H1 (cell line): ENCODE data around the gene FLNA. TPM values are rescaled to one million over a fixed set of nuclear protein-coding genes. Genes with fewer than 3 reads are reported as not detected.

ENCODE experiments used
- CTCF ChIA-PET: fragments of 300-600 bp; sonication (Branson Sonifier 250); formaldehyde crosslinking; loops from one replicate; lab custom pipeline; 2021; ENCODE audit not compliant: partially characterized antibody; lab: Charles Lee
- POLR2A ChIA-PET: fragments of 300-600 bp; sonication (Branson Sonifier 250); formaldehyde crosslinking; loops from one replicate; lab custom pipeline; 2021; ENCODE audit warnings: inconsistent platforms; ENCODE audit not compliant: partially characterized antibody; lab: Charles Lee
- DNase-seq, 2 experiments: peaks; one replicate each; pipeline versions ENCODE4 v3.0.0 to v3.0.0-alpha.2; 2010 to 2022; ENCODE audit warnings: low spot score in 2 of 2, low read depth in 1 of 2, mixed read lengths in 1 of 2
- FAIRE-seq: peaks from 2 replicates; lab custom pipeline; 2011; peaks lifted over from hg19 to GRCh38; lab: Jason Lieb, UNC
- H2AFZ ChIP-seq: 2 replicates; pipeline ENCODE4 v1.8.1; 2012; ENCODE audit warnings: low read length, inconsistent platforms
- H2AK5ac ChIP-seq: 2 replicates; pipeline ENCODE4 v1.6.1; 2013; ENCODE audit warnings: low read depth, low read length
- H2BK120ac ChIP-seq: replicated peaks from 2 replicates; pipeline ENCODE3; 2013; ENCODE audit warnings: low read depth, low read length, inconsistent platforms
- H2BK12ac ChIP-seq: 2 replicates; pipeline ENCODE4 v1.6.1; 2013; ENCODE audit warnings: low read depth, low read length
- H2BK15ac ChIP-seq: 2 replicates; pipeline ENCODE4 v1.6.1; 2013; ENCODE audit warnings: low read length
- H2BK20ac ChIP-seq: 2 replicates; pipeline ENCODE4 v1.6.1; 2013; ENCODE audit warnings: low read length
- H2BK5ac ChIP-seq: 2 replicates; pipeline ENCODE4 v1.6.1; 2013; ENCODE audit warnings: low read depth, low read length
- H3K14ac ChIP-seq: 2 replicates; pipeline ENCODE4 v1.6.1; 2013; ENCODE audit warnings: inconsistent platforms; ENCODE audit not compliant: insufficient read length
- H3K18ac ChIP-seq: 2 replicates; pipeline ENCODE4 v1.6.1; 2013; ENCODE audit warnings: low read length; ENCODE audit errors: extremely low read depth
- H3K23ac ChIP-seq: 2 replicates; pipeline ENCODE4 v1.6.1; 2013; ENCODE audit warnings: inconsistent platforms; ENCODE audit not compliant: insufficient read length
- H3K23me2 ChIP-seq: 2 replicates; pipeline ENCODE4 v1.6.1; 2013; ENCODE audit warnings: low read depth, low read length
- H3K27ac ChIP-seq: 2 replicates; pipeline ENCODE4 v1.6.1; 2011; ENCODE audit warnings: low read depth, low read length, inconsistent platforms
- H3K27me3 ChIP-seq, 4 experiments: replicated peaks in 1 of 4; 1 replicate in 1 of 4; 2 replicates in 3 of 4; pipeline versions ENCODE4 v1.6.1 to v1.8.1; 2011 to 2013; ENCODE audit warnings: low read length in 3 of 4, mild to moderate bottlenecking in 3 of 4, inconsistent platforms in 2 of 4, mixed read lengths in 2 of 4, moderate library complexity in 1 of 4; ENCODE audit not compliant: control insufficient read depth in 3 of 4, insufficient read depth in 3 of 4; ENCODE audit errors: extremely low read depth in 1 of 4
- H3K36me3 ChIP-seq, 4 experiments: 2 replicates each; pipeline versions ENCODE4 v1.6.1 to v1.8.1; 2011 to 2013; ENCODE audit warnings: mild to moderate bottlenecking in 4 of 4, low read length in 3 of 4, moderate library complexity in 2 of 4, control low read depth in 1 of 4, inconsistent platforms in 1 of 4; ENCODE audit not compliant: insufficient read depth in 4 of 4, control insufficient read depth in 2 of 4
- H3K4ac ChIP-seq: replicated peaks from 2 replicates; pipeline ENCODE3; 2013; ENCODE audit warnings: low read length, low read depth, mixed read lengths, inconsistent platforms; ENCODE audit not compliant: insufficient read length
- H3K4me1 ChIP-seq, 4 experiments: replicated peaks in 1 of 4; 1 replicate in 1 of 4; 2 replicates in 3 of 4; pipeline versions ENCODE4 v1.6.1 to v1.8.1; 2011 to 2013; ENCODE audit warnings: low read length in 3 of 4, inconsistent platforms in 2 of 4, mixed read lengths in 1 of 4; ENCODE audit not compliant: insufficient read depth in 4 of 4, control insufficient read depth in 3 of 4
- H3K4me2 ChIP-seq, 2 experiments: 2 replicates each; pipeline versions ENCODE4 v1.6.1 to v1.8.1; 2011 to 2013; ENCODE audit warnings: low read depth in 2 of 2, low read length in 2 of 2, control low read depth in 1 of 2, inconsistent platforms in 1 of 2, mild to moderate bottlenecking in 1 of 2; ENCODE audit not compliant: insufficient read depth in 1 of 2
- H3K4me3 ChIP-seq, 4 experiments: fragments of 200-600, 300-600 bp in 1 of 4; sonication (generic), shearing (Covaris generic), sonication (Bioruptor Twin) in 1 of 4; 2 replicates each; pipeline versions ENCODE4 v1.5.1 to v1.8.1; 2011 to 2016; ENCODE audit warnings: low read length in 4 of 4, low read depth in 3 of 4, control low read depth in 2 of 4, inconsistent platforms in 2 of 4, mild to moderate bottlenecking in 2 of 4, mixed read lengths in 1 of 4, moderate library complexity in 1 of 4; ENCODE audit not compliant: insufficient read depth in 2 of 4; ENCODE audit errors: extremely low read depth in 1 of 4
- H3K56ac ChIP-seq: replicated peaks from 2 replicates; pipeline ENCODE3; 2013; ENCODE audit warnings: low read depth, mild to moderate bottlenecking, mixed read lengths, low read length, inconsistent platforms; ENCODE audit not compliant: insufficient read length
- H3K79me1 ChIP-seq: 2 replicates; pipeline ENCODE4 v1.6.1; 2013; ENCODE audit warnings: low read depth, low read length, control low read depth
- H3K79me2 ChIP-seq, 2 experiments: 2 replicates each; pipeline versions ENCODE4 v1.6.1 to v1.8.1; 2012 to 2013; ENCODE audit warnings: low read length in 2 of 2, mild to moderate bottlenecking in 2 of 2, inconsistent platforms in 1 of 2; ENCODE audit not compliant: insufficient read depth in 2 of 2, control insufficient read depth in 1 of 2
- H3K9ac ChIP-seq, 4 experiments: replicated peaks in 1 of 4; 1 replicate in 1 of 4; 2 replicates in 3 of 4; pipeline versions ENCODE4 v1.6.1 to v1.8.1; 2011 to 2013; ENCODE audit warnings: low read depth in 3 of 4, low read length in 3 of 4, control low read depth in 2 of 4, mild to moderate bottlenecking in 2 of 4, moderate library complexity in 2 of 4, inconsistent platforms in 1 of 4; ENCODE audit errors: extremely low read depth in 1 of 4
- H3K9me3 ChIP-seq, 2 experiments: 2 replicates each; pipeline versions ENCODE4 v1.6.1 to v1.8.1; 2012 to 2013; ENCODE audit warnings: mild to moderate bottlenecking in 2 of 2, moderate library complexity in 2 of 2, control low read depth in 1 of 2, inconsistent platforms in 1 of 2, low read depth in 1 of 2, low read length in 1 of 2, mixed read lengths in 1 of 2; ENCODE audit not compliant: insufficient read depth in 2 of 2
- H4K20me1 ChIP-seq, 2 experiments: replicated peaks in 1 of 2; 2 replicates each; pipeline versions ENCODE3 to v1.8.1; 2011 to 2013; ENCODE audit warnings: inconsistent platforms in 2 of 2, low read length in 2 of 2, mild to moderate bottlenecking in 1 of 2; ENCODE audit not compliant: insufficient read depth in 2 of 2, control insufficient read depth in 1 of 2
- H4K5ac ChIP-seq: 2 replicates; pipeline ENCODE4 v1.6.1; 2013; ENCODE audit warnings: low read length, low read depth, mixed read lengths, inconsistent platforms; ENCODE audit not compliant: insufficient read length
- H4K8ac ChIP-seq: 2 replicates; pipeline ENCODE4 v1.8.0; 2013; ENCODE audit warnings: mild to moderate bottlenecking, moderate library complexity, low read length, inconsistent platforms; ENCODE audit not compliant: insufficient read depth; ENCODE audit errors: extremely low read depth
- H4K91ac ChIP-seq: replicated peaks from 2 replicates; pipeline ENCODE3; 2013; ENCODE audit warnings: low read length, mixed read lengths, inconsistent platforms; ENCODE audit not compliant: insufficient read length
- ATF3 ChIP-seq: IDR thresholded peaks from 2 replicates; pipeline ENCODE4 v1.6.1; 2011; ENCODE audit warnings: low read depth, mild to moderate bottlenecking, low read length; ENCODE audit not compliant: insufficient read depth
- GTF2F1 ChIP-seq: IDR thresholded peaks from 2 replicates; pipeline ENCODE4 v1.6.1; 2012; ENCODE audit warnings: low read depth, low read length, improper control_type of control experiment, borderline replicate concordance
- JUN ChIP-seq: IDR thresholded peaks from 2 replicates; pipeline ENCODE4 v1.6.1; 2011; ENCODE audit warnings: low read depth, mild to moderate bottlenecking, improper control_type of control experiment, low read length
- POLR2A ChIP-seq, 2 experiments: IDR thresholded peaks; 1 replicate in 1 of 2; 2 replicates in 1 of 2; pipeline ENCODE4 v1.6.1; 2011; ENCODE audit warnings: low read depth in 2 of 2, low read length in 2 of 2, mild to moderate bottlenecking in 2 of 2; ENCODE audit errors: control extremely low read depth in 1 of 2
- RAD21 ChIP-seq, 2 experiments: IDR thresholded peaks in 1 of 2; conservative IDR thresholded peaks in 1 of 2; 2 replicates each; pipeline ENCODE4 v1.6.1; 2011; ENCODE audit warnings: low read depth in 2 of 2, low read length in 2 of 2, improper control_type of control experiment in 1 of 2, inconsistent platforms in 1 of 2, mild to moderate bottlenecking in 1 of 2, moderate library complexity in 1 of 2
- SAP30 ChIP-seq: fragments of 300-600 bp; sonication (generic); IDR thresholded peaks from 2 replicates; pipeline ENCODE4 v1.7.1; 2012; ENCODE audit warnings: low read length, moderate library complexity, mild to moderate bottlenecking, inconsistent platforms; ENCODE audit not compliant: insufficient read depth, insufficient replicate concordance
- SIRT6 ChIP-seq: IDR thresholded peaks from one replicate; pipeline ENCODE4 v1.7.1; 2012; ENCODE audit warnings: low read length, inconsistent platforms
- SIX5 ChIP-seq: IDR thresholded peaks from 2 replicates; pipeline ENCODE4 v1.6.1; 2011; ENCODE audit warnings: mild to moderate bottlenecking, low read depth, low read length
- TBP ChIP-seq: IDR thresholded peaks from 2 replicates; pipeline ENCODE4 v1.6.1; 2011; ENCODE audit warnings: low read depth, low read length, improper control_type of control experiment
- TCF12 ChIP-seq: IDR thresholded peaks from 2 replicates; pipeline ENCODE4 v1.6.1; 2011; ENCODE audit warnings: low read depth, mild to moderate bottlenecking, low read length
- YY1 ChIP-seq: IDR thresholded peaks from 2 replicates; pipeline ENCODE4 v1.6.1; 2011; ENCODE audit warnings: low read depth, mild to moderate bottlenecking, low read length
- WGBS, 2 experiments: shearing (Covaris generic) in 1 of 2; methylation state at CpG; one replicate each; pipeline versions ENCODE4 v1.1.6 to v1.1.7; 2013 to 2015; ENCODE audit warnings: low lambda C conversion rate in 2 of 2, mixed read lengths in 2 of 2, inconsistent platforms in 1 of 2, low coverage in 1 of 2, missing lambda C conversion rate in 1 of 2; ENCODE audit not compliant: insufficient replicate concordance in 2 of 2, insufficient coverage in 1 of 2, insufficient read length in 1 of 2; ENCODE audit errors: extremely low coverage in 1 of 2, missing lambda C conversion rate in 1 of 2; 5-methylcytosine and 5-hydroxymethylcytosine counted together
- polyA plus RNA-seq, 7 experiments: library from polyadenylated mRNA; depleted of rRNA in 3 of 7; stranded (reverse) in 5 of 7; unstranded in 2 of 7; fragments of >200 nt in 5 of 7; fragments of 200-250 nt in 2 of 7; gene quantifications; 1 replicate in 5 of 7; 2 replicates in 1 of 7; 4 replicates in 1 of 7; pipeline versions ENCODE4 v1.2.1 to v1.2.3, GENCODE V29; 2011 to 2013; ENCODE audit warnings: missing spikeins in 2 of 7, mixed read lengths in 2 of 7
- total RNA-seq: library from RNA; stranded (reverse); fragmentation: NEBNext Ultra II Directional; extraction: Animal tissue kit (Norgen Biotek cat#: 25700); gene quantifications from 2 replicates; pipeline ENCODE4 v1.2.1, GENCODE V29; 2021

FLNA gene
- total and polyA plus RNA-seq, 2 of the 8 experiments (the other 6 are each of a cell fraction or from before 2014, with no cell fraction given): 315 to 925 TPM

GRCh38 chrX:154402622-154403127 is 28.2 kb upstream of the FLNA start:
- Histone ChIP-seq H2BK120ac (no peak overlapping the region), H2BK20ac (no peak overlapping the region), H3K4me2 (no peak overlapping the region), H3K79me2 (peaks cover 0 to 15% of the 10 kb centered on the region in 2 experiments; a peak in 2 of 4 replicates), H3K9ac (no peak overlapping the region), H3K27me3 (no peaks in the 10 kb centered on the region), H4K5ac (no peak overlapping the region), H3K36me3 (peaks cover 13 to 25% (median 19%) of the 10 kb centered on the region in 4 experiments), H3K23me2 (peaks cover 6% of the 10 kb centered on the region; the same call in 1 of the 2 replicates), H2BK12ac (no peak overlapping the region), H4K91ac (no peak overlapping the region), H3K23ac (no peak overlapping the region), H2AK5ac (no peak overlapping the region), H2AFZ (no peak overlapping the region), H3K4ac (no peak overlapping the region), H4K8ac (no peak overlapping the region), H2BK15ac (no peak overlapping the region), H3K27ac (no peak overlapping the region), H3K14ac (no peak overlapping the region), H3K56ac (no peak overlapping the region), H4K20me1 (peaks cover 3 to 4% of the 10 kb centered on the region in 2 experiments), H3K4me3 (no peak overlapping the region), H3K9me3 (no peaks in the 10 kb centered on the region), H3K4me1 (peaks cover 0 to 6% (median 0%) of the 10 kb centered on the region in 4 experiments; a peak in 2 of 7 replicates), H2BK5ac (no peak overlapping the region), H3K18ac (no peak overlapping the region), H3K79me1 (no peaks in the 10 kb centered on the region)
- DNase-seq (peak in 1 of 2 experiments; percentile 50), FAIRE-seq (no peak)
- WGBS, 2 experiments: 88% methylated on average over 16 of the region's 19 CpGs; no CpG with 5 or more reads in 1 of the 2 experiments
- ChIA-PET POLR2A (interaction anchor here (1.0 to 8.4 kb wide), 9 partner anchors 7 to 56 kb away, joined by 3 to 124 read pairs (median 76); partner anchors contain the start of genes DNASE1L1, EMD, FLNA and PLXNA3), CTCF (interaction anchor here (0.6 to 0.8 kb wide), 2 partner anchors 29 to 134 kb away, joined by 3 read pairs; no protein-coding TSS in a partner anchor)
- TF ChIP-seq SIX5 (no peak), TBP (no peak), POLR2A (IDR thresholded peaks at IDR 0.05; ENCODE audit: control extremely low read depth in 1 of 2, low read depth in 2 of 2, low read length in 2 of 2) (no peak), GTF2F1 (no peak), RAD21 (IDR thresholded peaks at IDR 0.05 in 1 of 2, conservative IDR thresholded peaks at IDR 0.05 in 1 of 2; ENCODE audit: low read depth in 2 of 2, low read length in 2 of 2) (no peak), SAP30 (no peak), SIRT6 (no peak), TCF12 (no peak), YY1 (no peak), JUN (no peak), ATF3 (no peak)
